Activated T-cell treated with anti-CD3 and anti-CD28 coated beads, Interleukin-2, amount 50 U/mL, for 24 hours (primary cell): ENCODE measurements around the gene WRNIP1.
"Not testable (repeated sequence)": the region's sequence is repeated elsewhere in the genome, so short reads cannot be mapped to it uniquely, and the experiment has no call there.

Experiments
- DNase-seq: peaks from one replicate; pipeline ENCODE4 v3.0.0-alpha.2; 2020
- H3K27ac Mint-ChIP-seq: 2 replicates; pipeline ENCODE4 v1.8.0; 2020; ENCODE audit warnings: mild to moderate bottlenecking, mixed read lengths
- H3K27me3 Mint-ChIP-seq: 2 replicates; pipeline ENCODE4 v1.8.0; 2020; ENCODE audit warnings: mixed read lengths
- H3K36me3 Mint-ChIP-seq: 2 replicates; pipeline ENCODE4 v1.8.0; 2020; ENCODE audit warnings: low read depth, mixed read lengths
- H3K4me1 Mint-ChIP-seq: 2 replicates; pipeline ENCODE4 v1.8.0; 2020; ENCODE audit warnings: low read depth, mixed read lengths
- H3K4me3 Mint-ChIP-seq: 2 replicates; pipeline ENCODE4 v1.8.0; 2020; ENCODE audit warnings: mild to moderate bottlenecking, moderate library complexity, mixed read lengths
- H3K9me3 Mint-ChIP-seq: 2 replicates; pipeline ENCODE4 v1.8.0; 2020; ENCODE audit warnings: mixed read lengths

WRNIP1 gene

GRCh38 chr6:2750832-2751231 is 14.4 kb upstream of the WRNIP1 start, which contains the start of gene MYLK4:
Gene MYLK4, minus strand, starts transcription at chr6:2750922. Its CDS starts 1,628 bp downstream, at chr6:2749294.
- H3K27me3 Mint-ChIP-seq = peaks cover 39% of the 10 kb centered on the region
- H3K4me3 Mint-ChIP-seq = no peak within 1 kb of the TSS
- H3K36me3 Mint-ChIP-seq = no peaks in the 10 kb centered on the region
- DNase-seq = no peak
- H3K4me1 Mint-ChIP-seq = peaks cover 5% of the 10 kb centered on the region
- H3K27ac Mint-ChIP-seq = no peak within 1 kb of the TSS
- no peaks in the 10 kb centered on the region for H3K9me3 Mint-ChIP-seq

GRCh38 chr6:2751871-2752270 is 13.3 kb upstream of the WRNIP1 start:
- Mint-ChIP-seq H3K27me3 (peaks cover 44% of the 10 kb centered on the region), H3K27ac (no peak overlapping the region)

GRCh38 chr6:2752477-2753109 is 12.6 kb upstream of the WRNIP1 start:
- Mint-ChIP-seq H3K9me3 (no peaks in the 10 kb centered on the region), H3K27me3 (peaks cover 44% of the 10 kb centered on the region)

More at GRCh38 chr6:2751871-2752270, 13.3 kb upstream of the WRNIP1 start:
- Mint-ChIP-seq H3K36me3 (no peaks in the 10 kb centered on the region), H3K4me1 (peaks cover 5% of the 10 kb centered on the region), H3K4me3 (no peak overlapping the region), H3K9me3 (no peaks in the 10 kb centered on the region)
- DNase-seq = no peak

GRCh38 chr6:2753110-2753489 is 12.1 kb upstream of the WRNIP1 start:
- Mint-ChIP-seq H3K27me3 (peaks cover 44% of the 10 kb centered on the region), H3K4me3 (no peak overlapping the region), H3K9me3 (no peaks in the 10 kb centered on the region), H3K36me3 (no peaks in the 10 kb centered on the region), H3K4me1 (peaks cover 5% of the 10 kb centered on the region), H3K27ac (no peak overlapping the region)
- DNase-seq = no peak

More at GRCh38 chr6:2752477-2753109, 12.6 kb upstream of the WRNIP1 start:
- no peaks in the 10 kb centered on the region for H3K36me3 Mint-ChIP-seq
- H3K4me1 Mint-ChIP-seq = peaks cover 5% of the 10 kb centered on the region
- H3K4me3 Mint-ChIP-seq = no peak overlapping the region
- DNase-seq = no peak
- H3K27ac Mint-ChIP-seq = no peak overlapping the region

- H3K9me3 Mint-ChIP-seq = no peaks in the 10 kb centered on the region
- peaks cover 44% of the 10 kb centered on the region for H3K27me3 Mint-ChIP-seq
- DNase-seq = no peak
- H3K27ac Mint-ChIP-seq = no peak overlapping the region
- peaks cover 5% of the 10 kb centered on the region for H3K4me1 Mint-ChIP-seq
- H3K36me3 Mint-ChIP-seq = no peaks in the 10 kb centered on the region
- no peak overlapping the region for H3K4me3 Mint-ChIP-seq
Measured at GRCh38 chr6:2753743-2754142, 11.4 kb upstream of the WRNIP1 start.

GRCh38 chr6:2754393-2754792 is 10.8 kb upstream of the WRNIP1 start:
- Mint-ChIP-seq H3K9me3 (no peaks in the 10 kb centered on the region), H3K27ac (no peak overlapping the region), H3K4me3 (no peak overlapping the region), H3K27me3 (peaks cover 44% of the 10 kb centered on the region), H3K36me3 (no peaks in the 10 kb centered on the region), H3K4me1 (peaks cover 5% of the 10 kb centered on the region)
- DNase-seq = no peak

- H3K9me3 Mint-ChIP-seq = no peaks in the 10 kb centered on the region
- no peak overlapping the region for H3K4me3 Mint-ChIP-seq
- peaks cover 4% of the 10 kb centered on the region for H3K4me1 Mint-ChIP-seq
- no peak for DNase-seq
- peaks cover 44% of the 10 kb centered on the region for H3K27me3 Mint-ChIP-seq
- no peaks in the 10 kb centered on the region for H3K36me3 Mint-ChIP-seq
- no peak overlapping the region for H3K27ac Mint-ChIP-seq
Measured at GRCh38 chr6:2754911-2755310, 10.3 kb upstream of the WRNIP1 start.

- no peaks in the 10 kb centered on the region for H3K36me3 Mint-ChIP-seq
Measured at GRCh38 chr6:2755456-2755855, 9.7 kb upstream of the WRNIP1 start.

GRCh38 chr6:2756241-2756640 is 9.0 kb upstream of the WRNIP1 start:
- Mint-ChIP-seq H3K36me3 (no peaks in the 10 kb centered on the region), H3K27ac (no peak overlapping the region), H3K27me3 (peaks cover 34% of the 10 kb centered on the region), H3K4me3 (no peak overlapping the region), H3K4me1 (peaks cover 10% of the 10 kb centered on the region), H3K9me3 (no peaks in the 10 kb centered on the region)
- no peak for DNase-seq

More at GRCh38 chr6:2755456-2755855, 9.7 kb upstream of the WRNIP1 start:
- Mint-ChIP-seq H3K27ac (no peak overlapping the region), H3K4me1 (peaks cover 2% of the 10 kb centered on the region), H3K9me3 (no peaks in the 10 kb centered on the region), H3K4me3 (no peak overlapping the region), H3K27me3 (peaks cover 42% of the 10 kb centered on the region)
- DNase-seq = no peak

- Mint-ChIP-seq H3K4me3 (no peak overlapping the region), H3K27ac (no peak overlapping the region), H3K27me3 (peaks cover 31% of the 10 kb centered on the region), H3K4me1 (peaks cover 13% of the 10 kb centered on the region), H3K9me3 (no peaks in the 10 kb centered on the region), H3K36me3 (no peaks in the 10 kb centered on the region)
- no peak for DNase-seq
Measured at GRCh38 chr6:2756687-2757224, 8.4 kb upstream of the WRNIP1 start.

- Mint-ChIP-seq H3K36me3 (no peaks in the 10 kb centered on the region), H3K27me3 (peaks cover 15% of the 10 kb centered on the region), H3K4me1 (peaks cover 15% of the 10 kb centered on the region), H3K9me3 (no peaks in the 10 kb centered on the region), H3K27ac (no peak overlapping the region), H3K4me3 (no peak overlapping the region)
- no peak for DNase-seq
Measured at GRCh38 chr6:2758980-2759379, 6.2 kb upstream of the WRNIP1 start.

GRCh38 chr6:2760882-2761842 is 4.0 kb upstream of the WRNIP1 start:
- Mint-ChIP-seq H3K36me3 (peaks cover under 1% of the 10 kb centered on the region), H3K4me1 (peaks cover 25% of the 10 kb centered on the region), H3K9me3 (no peaks in the 10 kb centered on the region), H3K27ac (no peak overlapping the region), H3K4me3 (peak overlapping the region; percentile 60), H3K27me3 (peaks cover 5% of the 10 kb centered on the region)
- DNase-seq = no peak

- H3K9me3 Mint-ChIP-seq, H3K4me3 Mint-ChIP-seq, H3K27ac Mint-ChIP-seq, DNase-seq, H3K27me3 Mint-ChIP-seq: not testable (repeated sequence)
- peaks cover 34% of the 10 kb centered on the region for H3K4me1 Mint-ChIP-seq
- peaks cover 13% of the 10 kb centered on the region for H3K36me3 Mint-ChIP-seq
Measured at GRCh38 chr6:2762868-2763267, 2.3 kb upstream of the WRNIP1 start.

GRCh38 chr6:2763345-2763841 is 1.8 kb upstream of the WRNIP1 start:
- no peak overlapping the region for H3K27ac Mint-ChIP-seq
- H3K4me3 Mint-ChIP-seq = peak overlapping the region; percentile 93
- no peak for DNase-seq
- H3K27me3 Mint-ChIP-seq = no peaks in the 10 kb centered on the region
- H3K4me1 Mint-ChIP-seq = peaks cover 39% of the 10 kb centered on the region
- peaks cover 18% of the 10 kb centered on the region for H3K36me3 Mint-ChIP-seq
- no peaks in the 10 kb centered on the region for H3K9me3 Mint-ChIP-seq
